Astrocyte (in vitro differentiated cells and primary cell): ENCODE data around the gene CBX2.

ENCODE experiments used
- CTCF ChIP-seq: IDR thresholded peaks from 2 replicates; pipeline ENCODE4 v1.5.1; 2011; ENCODE audit warnings: low read depth, mild to moderate bottlenecking, inconsistent platforms, low read length, moderate library complexity; ENCODE audit not compliant: insufficient read depth
- EZH2 ChIP-seq: IDR thresholded peaks from 2 replicates; pipeline ENCODE4 v1.6.1; 2012; ENCODE audit warnings: mild to moderate bottlenecking, low read length, inconsistent platforms; ENCODE audit not compliant: insufficient read depth

DNA sequence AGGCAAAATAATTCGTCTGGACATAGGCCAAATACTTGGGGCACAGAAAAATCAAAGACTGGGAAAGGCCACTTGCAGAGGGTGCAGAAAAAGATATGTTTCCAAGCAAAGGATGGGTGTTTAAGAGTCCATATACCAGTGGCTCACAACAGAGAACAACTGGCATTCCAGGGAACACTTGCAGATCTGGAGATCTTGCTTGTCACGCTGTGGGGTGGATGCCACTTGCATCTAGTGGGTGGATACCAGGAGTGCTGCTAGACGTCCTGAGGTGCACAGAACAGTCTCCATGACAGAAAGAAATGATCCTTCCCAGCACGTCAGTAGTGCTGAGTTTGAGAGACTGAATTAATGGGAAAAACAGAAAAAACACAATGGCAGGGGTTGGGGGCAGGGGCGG lies 10.5 kb downstream of the CBX2 start:
- TF ChIP-seq EZH2 (no peak), CTCF (no peak)
